Measurements from ENCODE around the gene LYPD6B. TPM values are rescaled to one million over a fixed set of nuclear protein-coding genes. Genes with fewer than 3 reads are reported as not detected.
"Not testable (repeated sequence)": the region's sequence is repeated elsewhere in the genome, so short reads cannot be mapped to it uniquely, and the experiment has no call there.

LYPD6B gene
- total and polyA plus RNA-seq, 8 donors: 0.79 to 35.8 (median 24.6) TPM

DNA sequence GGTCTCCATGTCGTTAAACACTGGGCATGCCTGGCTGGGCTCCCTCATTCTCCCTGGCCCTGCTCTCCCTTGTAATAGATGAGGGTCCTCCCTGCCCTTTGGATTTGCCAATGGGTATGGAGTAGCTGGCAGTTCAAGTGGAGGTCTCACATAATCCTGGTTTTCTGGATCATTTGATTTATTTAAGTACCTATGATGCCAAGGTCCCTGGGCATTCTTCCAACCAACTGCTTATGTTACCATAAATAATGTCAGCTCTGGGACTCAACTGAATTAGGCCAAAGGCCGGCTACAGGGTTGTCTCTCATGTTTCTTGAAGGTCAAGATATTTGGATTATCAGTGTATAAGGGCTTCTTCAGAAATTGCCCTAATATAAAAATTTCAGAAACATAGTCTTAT lies 186.9 kb downstream of the LYPD6B start:
- ATAC-seq (no peak), DNase-seq (no peak)
- no peaks in the 10 kb centered on the region for H3K9me3 ChIP-seq
- H3K4me1 ChIP-seq: no peaks in the 10 kb centered on the region
- no peak overlapping the region for H3K27ac ChIP-seq
- no peak overlapping the region for H3K4me3 ChIP-seq
- TF ChIP-seq, protein P1, sequence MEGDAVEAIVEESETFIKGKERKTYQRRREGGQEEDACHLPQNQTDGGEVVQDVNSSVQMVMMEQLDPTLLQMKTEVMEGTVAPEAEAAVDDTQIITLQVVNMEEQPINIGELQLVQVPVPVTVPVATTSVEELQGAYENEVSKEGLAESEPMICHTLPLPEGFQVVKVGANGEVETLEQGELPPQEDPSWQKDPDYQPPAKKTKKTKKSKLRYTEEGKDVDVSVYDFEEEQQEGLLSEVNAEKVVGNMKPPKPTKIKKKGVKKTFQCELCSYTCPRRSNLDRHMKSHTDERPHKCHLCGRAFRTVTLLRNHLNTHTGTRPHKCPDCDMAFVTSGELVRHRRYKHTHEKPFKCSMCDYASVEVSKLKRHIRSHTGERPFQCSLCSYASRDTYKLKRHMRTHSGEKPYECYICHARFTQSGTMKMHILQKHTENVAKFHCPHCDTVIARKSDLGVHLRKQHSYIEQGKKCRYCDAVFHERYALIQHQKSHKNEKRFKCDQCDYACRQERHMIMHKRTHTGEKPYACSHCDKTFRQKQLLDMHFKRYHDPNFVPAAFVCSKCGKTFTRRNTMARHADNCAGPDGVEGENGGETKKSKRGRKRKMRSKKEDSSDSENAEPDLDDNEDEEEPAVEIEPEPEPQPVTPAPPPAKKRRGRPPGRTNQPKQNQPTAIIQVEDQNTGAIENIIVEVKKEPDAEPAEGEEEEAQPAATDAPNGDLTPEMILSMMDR (IDR thresholded peaks at IDR 0.05): no peak
- intact Hi-C loops (cut with DNase I): no loop called here
- H3K27me3 ChIP-seq: no peaks in the 10 kb centered on the region
- no peaks in the 10 kb centered on the region for H3K36me3 ChIP-seq

DNA sequence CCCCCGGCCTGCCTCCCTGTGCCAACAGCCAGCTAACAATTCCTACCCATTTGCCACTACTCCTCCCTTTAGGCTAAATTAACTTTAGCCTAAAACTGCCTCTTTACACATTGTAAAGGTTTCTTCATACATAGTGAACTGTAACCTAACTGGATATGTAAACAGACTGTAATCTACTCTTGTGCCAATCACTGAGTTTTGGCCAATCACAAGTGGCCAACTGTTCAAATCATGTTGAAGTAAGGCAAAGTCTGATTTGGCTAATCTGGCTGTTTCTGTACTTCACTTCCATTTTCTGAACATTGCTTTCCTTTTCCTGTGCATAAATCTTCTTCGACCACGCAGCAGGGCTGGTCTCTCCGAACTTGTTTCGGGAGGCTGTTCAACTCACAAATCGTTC lies 188.3 kb downstream of the LYPD6B start:
- DNase-seq (no peak), ATAC-seq (no peak)
- intact Hi-C loops (cut with DNase I): no loop called here

DNA sequence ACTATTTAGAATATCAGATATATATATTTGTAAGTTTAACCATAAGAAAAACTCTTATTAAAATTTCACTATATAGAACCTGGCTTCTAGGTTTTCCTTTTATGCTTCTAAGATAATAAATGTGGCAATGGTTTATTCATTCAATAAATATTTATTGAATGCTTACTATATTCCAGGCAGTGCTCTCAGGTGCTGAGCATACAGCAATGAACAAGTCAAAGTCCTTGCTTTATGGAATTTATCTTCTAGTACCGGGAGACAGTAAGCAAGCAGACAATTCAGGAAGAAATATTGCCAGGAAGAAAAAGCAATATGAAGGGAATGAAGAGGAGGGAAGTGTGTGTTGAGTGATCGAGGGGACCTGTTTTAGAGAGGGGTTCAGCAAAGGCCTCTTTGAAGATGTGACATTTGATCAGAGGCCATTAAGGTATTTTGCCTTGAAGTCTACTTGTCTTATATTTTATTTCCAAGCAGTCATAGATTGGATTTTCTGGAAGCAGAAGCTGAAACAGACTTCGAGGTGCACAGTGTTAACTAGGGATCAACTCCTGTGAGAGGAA lies 197.4 kb downstream of the LYPD6B start:
- Histone ChIP-seq H3K27me3 (no peaks in the 10 kb centered on the region), H3K27ac (no peak overlapping the region), H3K4me1 (no peaks in the 10 kb centered on the region), H3K36me3 (no peaks in the 10 kb centered on the region), H3K4me3 (no peak overlapping the region), H3K9me3 (no peaks in the 10 kb centered on the region)
- ATAC-seq: no peak
- intact Hi-C loops (cut with DNase I): no loop called here
- DNase-seq: no peak
- TF ChIP-seq, protein P1 (IDR thresholded peaks at IDR 0.05): no peak

More for the DNA sequence above, 188.3 kb downstream of the LYPD6B start:
- no peaks in the 10 kb centered on the region for H3K4me1 ChIP-seq
- no peak overlapping the region for H3K4me3 ChIP-seq
- H3K27ac ChIP-seq: no peak overlapping the region
- H3K36me3 ChIP-seq: no peaks in the 10 kb centered on the region
- no peaks in the 10 kb centered on the region for H3K27me3 ChIP-seq
- no peaks in the 10 kb centered on the region for H3K9me3 ChIP-seq
- TF ChIP-seq, protein P1 (IDR thresholded peaks at IDR 0.05): no peak

DNA sequence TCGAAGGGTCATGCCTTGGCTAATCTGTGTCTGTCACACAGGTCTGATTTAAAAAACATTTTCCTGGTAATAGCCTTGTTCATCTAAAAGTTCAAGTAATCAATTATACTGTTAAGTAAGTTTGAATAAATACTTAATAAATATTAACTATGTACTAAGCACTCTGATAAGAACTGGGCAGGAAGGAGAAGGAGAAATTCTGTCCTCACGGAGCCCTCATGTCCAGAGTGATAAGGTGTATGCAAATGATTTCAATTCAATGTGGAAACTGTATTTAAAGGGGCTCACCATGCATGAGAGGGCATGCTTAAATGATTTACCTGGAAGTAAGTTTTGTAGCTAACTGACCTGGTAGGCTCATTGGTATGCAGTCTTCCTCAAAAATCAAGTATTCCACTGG lies 197.9 kb downstream of the LYPD6B start:
- no peak for DNase-seq
- H3K36me3 ChIP-seq: no peaks in the 10 kb centered on the region
- H3K4me3 ChIP-seq: no peak overlapping the region
- no peak overlapping the region for H3K27ac ChIP-seq
- H3K4me1 ChIP-seq: no peaks in the 10 kb centered on the region
- H3K9me3 ChIP-seq: no peaks in the 10 kb centered on the region
- intact Hi-C loops (cut with DNase I): no loop called here
- TF ChIP-seq, protein P1 (IDR thresholded peaks at IDR 0.05): no peak
- no peaks in the 10 kb centered on the region for H3K27me3 ChIP-seq
- no peak for ATAC-seq

DNA sequence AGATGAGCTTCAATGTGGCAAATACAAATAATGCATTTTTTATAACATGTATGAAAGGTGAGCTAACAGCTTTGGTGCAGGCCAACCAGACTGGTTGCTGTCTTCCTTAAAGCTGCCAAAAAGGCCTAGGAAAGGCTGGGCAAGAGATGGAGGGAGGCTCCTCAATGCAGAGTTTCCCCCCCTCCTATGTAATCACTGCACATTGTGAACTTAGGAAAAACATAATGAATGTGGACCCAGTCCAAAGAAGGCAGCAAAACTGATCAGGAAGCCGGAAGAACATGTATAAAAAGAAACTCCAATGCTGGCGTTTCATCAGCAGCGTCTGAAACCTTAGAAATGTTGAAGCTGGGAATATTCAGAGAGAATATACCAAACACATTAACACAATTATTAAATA lies 207.7 kb downstream of the LYPD6B start:
- Histone ChIP-seq H3K27ac (no peak overlapping the region), H3K4me1 (no peaks in the 10 kb centered on the region), H3K9me3 (peaks cover 0 to under 1% of the 10 kb centered on the region in 2 donors), H3K27me3 (no peaks in the 10 kb centered on the region), H3K36me3 (no peaks in the 10 kb centered on the region), H3K4me3 (no peak overlapping the region)
- TF ChIP-seq, protein P1 (IDR thresholded peaks at IDR 0.05): no peak
- intact Hi-C loops (cut with DNase I): no loop called here
- ATAC-seq: no peak
- DNase-seq: peak in 1 of 4 donors; percentile 56

DNA sequence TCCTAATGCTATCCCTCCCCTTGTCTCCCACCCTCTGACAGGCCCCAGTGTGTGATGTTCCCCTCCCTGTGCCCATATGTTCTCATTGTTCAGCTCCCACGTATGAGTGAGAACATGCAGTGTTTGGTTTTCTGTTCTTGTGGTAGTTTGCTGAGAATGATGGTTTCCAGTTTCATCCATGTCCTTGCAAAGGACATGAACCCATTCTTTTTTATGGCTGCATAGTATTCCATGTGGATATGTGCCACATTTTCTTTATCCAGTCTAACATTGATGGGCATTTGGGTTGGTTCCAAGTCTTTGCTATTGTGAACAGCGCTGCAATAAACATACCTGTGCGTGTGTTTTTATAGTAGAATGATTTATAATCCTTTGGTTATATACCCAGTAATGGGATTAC lies 212.9 kb downstream of the LYPD6B start:
- DNase-seq; intact Hi-C loops (cut with DNase I); H3K36me3 ChIP-seq; ATAC-seq; H3K4me3 ChIP-seq; H3K27me3 ChIP-seq; H3K4me1 ChIP-seq; H3K27ac ChIP-seq: not testable (repeated sequence)
- H3K9me3 ChIP-seq: peaks cover 0 to 14% of the 10 kb centered on the region in 2 donors

DNA sequence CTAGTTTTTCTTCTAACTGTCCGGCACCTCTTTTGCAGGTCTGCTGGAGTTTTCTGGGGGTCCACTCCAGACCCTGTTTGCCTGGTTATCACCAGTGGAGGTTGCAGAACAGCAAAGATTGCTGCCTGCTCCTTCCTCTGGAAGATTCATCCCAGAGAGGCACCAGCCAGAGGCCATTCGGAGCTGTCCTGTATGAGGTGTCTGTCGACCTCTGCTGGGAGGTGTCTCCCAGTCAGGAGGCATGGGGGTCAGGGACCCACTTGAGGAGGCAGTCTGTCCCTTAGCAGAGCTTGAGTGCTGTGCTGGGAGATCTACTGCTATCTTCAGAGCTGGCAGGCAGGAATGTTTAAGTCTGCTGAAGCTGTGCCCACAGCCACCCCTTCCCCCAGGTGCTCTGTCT lies 218.4 kb downstream of the LYPD6B start:
- ATAC-seq; intact Hi-C loops (cut with DNase I); H3K27me3 ChIP-seq; H3K9me3 ChIP-seq; H3K4me3 ChIP-seq; DNase-seq; H3K4me1 ChIP-seq; H3K27ac ChIP-seq; H3K36me3 ChIP-seq: not testable (repeated sequence)

Measured in left lung (tissue), 10 donors.